H1 (cell line): ENCODE measurements around the gene PKD1L1. TPM values are rescaled to one million over a fixed set of nuclear protein-coding genes. Genes with fewer than 3 reads are reported as not detected.

ENCODE experiments used
- BRCA1 ChIP-seq: IDR thresholded peaks from 2 replicates; pipeline ENCODE4 v1.6.1; 2012; ENCODE audit warnings: low read depth, low read length, improper control_type of control experiment
- CBX8 ChIP-seq: fragments of 300-800, 300-1000 bp; sonication (generic); IDR thresholded peaks from 2 replicates; pipeline ENCODE4 v1.7.1; 2016; ENCODE audit warnings: low read depth, low read length, borderline replicate concordance
- HDAC6 ChIP-seq: IDR thresholded peaks from one replicate; pipeline ENCODE4 v1.7.1; 2012; ENCODE audit warnings: low read depth, mild to moderate bottlenecking, inconsistent platforms, low read length, moderate library complexity
- JUND ChIP-seq: IDR thresholded peaks from 2 replicates; pipeline ENCODE4 v1.6.1; 2011; ENCODE audit warnings: mild to moderate bottlenecking, improper control_type of control experiment, low read length
- KDM4A ChIP-seq: IDR thresholded peaks from one replicate; pipeline ENCODE4 v1.7.1; 2012; ENCODE audit warnings: low read depth, mild to moderate bottlenecking, moderate library complexity, low read length, inconsistent platforms; ENCODE audit not compliant: severe bottlenecking
- KDM5A ChIP-seq: fragments of 200-600 bp; IDR thresholded peaks from 2 replicates; pipeline ENCODE4 v1.7.1; 2012; ENCODE audit warnings: mild to moderate bottlenecking, low read length, inconsistent platforms, mixed read lengths
- RFX5 ChIP-seq: IDR thresholded peaks from 2 replicates; pipeline ENCODE4 v1.6.1; 2011; ENCODE audit warnings: low read depth, low read length, improper control_type of control experiment, borderline replicate concordance
- SRF ChIP-seq: IDR thresholded peaks from 2 replicates; pipeline ENCODE4 v1.6.1; 2011; ENCODE audit warnings: mild to moderate bottlenecking, low read depth, low read length, moderate library complexity
- SUZ12 ChIP-seq: fragments of 200-600 bp; sonication (generic); IDR thresholded peaks from 2 replicates; pipeline ENCODE4 v1.6.1; 2012; ENCODE audit warnings: mild to moderate bottlenecking, inconsistent platforms, low read length, moderate library complexity, mixed read lengths
- TCF12 ChIP-seq: IDR thresholded peaks from 2 replicates; pipeline ENCODE4 v1.6.1; 2011; ENCODE audit warnings: low read depth, mild to moderate bottlenecking, low read length
- polyA plus RNA-seq, 7 experiments: library from polyadenylated mRNA; depleted of rRNA in 3 of 7; stranded (reverse) in 5 of 7; unstranded in 2 of 7; fragments of >200 nt in 5 of 7; fragments of 200-250 nt in 2 of 7; gene quantifications; 1 replicate in 5 of 7; 2 replicates in 1 of 7; 4 replicates in 1 of 7; pipeline versions ENCODE4 v1.2.1 to v1.2.3, GENCODE V29; 2011 to 2013; ENCODE audit warnings: missing spikeins in 2 of 7, mixed read lengths in 2 of 7
- total RNA-seq: library from RNA; stranded (reverse); fragmentation: NEBNext Ultra II Directional; extraction: Animal tissue kit (Norgen Biotek cat#: 25700); gene quantifications from 2 replicates; pipeline ENCODE4 v1.2.1, GENCODE V29; 2021
- TF ChIP-seq, protein P1 (sequence below): fragments of 300-600 bp; sonication (generic); IDR thresholded peaks from 2 replicates; pipeline ENCODE4 v1.7.1; 2012; ENCODE audit warnings: low read length, moderate library complexity, mild to moderate bottlenecking, inconsistent platforms; ENCODE audit not compliant: insufficient replicate concordance
- TF ChIP-seq, protein P2 (sequence below): IDR thresholded peaks from 2 replicates; pipeline ENCODE4 v1.6.1; 2011; ENCODE audit warnings: low read length, improper control_type of control experiment

The PKD1L1 gene
- total and polyA plus RNA-seq, 2 of the 8 experiments (the other 6 are each of a cell fraction or from before 2014, with no cell fraction given): 0.22 to 0.35 TPM

DNA sequence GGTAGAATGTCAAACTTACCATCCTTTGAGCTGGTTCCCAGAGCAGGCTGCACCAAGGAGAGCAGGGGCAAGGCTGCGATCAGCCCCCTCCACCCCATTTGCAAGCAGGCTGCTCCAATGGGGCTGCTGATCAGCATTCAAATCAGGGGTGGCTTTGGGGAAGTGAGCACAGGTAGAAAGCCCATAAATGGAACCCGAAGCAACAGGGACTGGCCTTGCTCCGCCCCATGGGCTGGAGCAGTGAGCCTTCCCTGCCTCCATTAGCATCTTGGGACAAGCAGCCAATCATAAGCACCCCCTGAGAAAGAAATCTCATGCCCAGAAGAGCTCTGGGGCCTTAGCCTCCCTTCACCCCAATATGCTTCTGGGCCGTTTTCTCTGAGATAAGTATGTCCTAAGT is 4.0 kb upstream of the PKD1L1 start (continued):
- TF ChIP-seq, protein P1, sequence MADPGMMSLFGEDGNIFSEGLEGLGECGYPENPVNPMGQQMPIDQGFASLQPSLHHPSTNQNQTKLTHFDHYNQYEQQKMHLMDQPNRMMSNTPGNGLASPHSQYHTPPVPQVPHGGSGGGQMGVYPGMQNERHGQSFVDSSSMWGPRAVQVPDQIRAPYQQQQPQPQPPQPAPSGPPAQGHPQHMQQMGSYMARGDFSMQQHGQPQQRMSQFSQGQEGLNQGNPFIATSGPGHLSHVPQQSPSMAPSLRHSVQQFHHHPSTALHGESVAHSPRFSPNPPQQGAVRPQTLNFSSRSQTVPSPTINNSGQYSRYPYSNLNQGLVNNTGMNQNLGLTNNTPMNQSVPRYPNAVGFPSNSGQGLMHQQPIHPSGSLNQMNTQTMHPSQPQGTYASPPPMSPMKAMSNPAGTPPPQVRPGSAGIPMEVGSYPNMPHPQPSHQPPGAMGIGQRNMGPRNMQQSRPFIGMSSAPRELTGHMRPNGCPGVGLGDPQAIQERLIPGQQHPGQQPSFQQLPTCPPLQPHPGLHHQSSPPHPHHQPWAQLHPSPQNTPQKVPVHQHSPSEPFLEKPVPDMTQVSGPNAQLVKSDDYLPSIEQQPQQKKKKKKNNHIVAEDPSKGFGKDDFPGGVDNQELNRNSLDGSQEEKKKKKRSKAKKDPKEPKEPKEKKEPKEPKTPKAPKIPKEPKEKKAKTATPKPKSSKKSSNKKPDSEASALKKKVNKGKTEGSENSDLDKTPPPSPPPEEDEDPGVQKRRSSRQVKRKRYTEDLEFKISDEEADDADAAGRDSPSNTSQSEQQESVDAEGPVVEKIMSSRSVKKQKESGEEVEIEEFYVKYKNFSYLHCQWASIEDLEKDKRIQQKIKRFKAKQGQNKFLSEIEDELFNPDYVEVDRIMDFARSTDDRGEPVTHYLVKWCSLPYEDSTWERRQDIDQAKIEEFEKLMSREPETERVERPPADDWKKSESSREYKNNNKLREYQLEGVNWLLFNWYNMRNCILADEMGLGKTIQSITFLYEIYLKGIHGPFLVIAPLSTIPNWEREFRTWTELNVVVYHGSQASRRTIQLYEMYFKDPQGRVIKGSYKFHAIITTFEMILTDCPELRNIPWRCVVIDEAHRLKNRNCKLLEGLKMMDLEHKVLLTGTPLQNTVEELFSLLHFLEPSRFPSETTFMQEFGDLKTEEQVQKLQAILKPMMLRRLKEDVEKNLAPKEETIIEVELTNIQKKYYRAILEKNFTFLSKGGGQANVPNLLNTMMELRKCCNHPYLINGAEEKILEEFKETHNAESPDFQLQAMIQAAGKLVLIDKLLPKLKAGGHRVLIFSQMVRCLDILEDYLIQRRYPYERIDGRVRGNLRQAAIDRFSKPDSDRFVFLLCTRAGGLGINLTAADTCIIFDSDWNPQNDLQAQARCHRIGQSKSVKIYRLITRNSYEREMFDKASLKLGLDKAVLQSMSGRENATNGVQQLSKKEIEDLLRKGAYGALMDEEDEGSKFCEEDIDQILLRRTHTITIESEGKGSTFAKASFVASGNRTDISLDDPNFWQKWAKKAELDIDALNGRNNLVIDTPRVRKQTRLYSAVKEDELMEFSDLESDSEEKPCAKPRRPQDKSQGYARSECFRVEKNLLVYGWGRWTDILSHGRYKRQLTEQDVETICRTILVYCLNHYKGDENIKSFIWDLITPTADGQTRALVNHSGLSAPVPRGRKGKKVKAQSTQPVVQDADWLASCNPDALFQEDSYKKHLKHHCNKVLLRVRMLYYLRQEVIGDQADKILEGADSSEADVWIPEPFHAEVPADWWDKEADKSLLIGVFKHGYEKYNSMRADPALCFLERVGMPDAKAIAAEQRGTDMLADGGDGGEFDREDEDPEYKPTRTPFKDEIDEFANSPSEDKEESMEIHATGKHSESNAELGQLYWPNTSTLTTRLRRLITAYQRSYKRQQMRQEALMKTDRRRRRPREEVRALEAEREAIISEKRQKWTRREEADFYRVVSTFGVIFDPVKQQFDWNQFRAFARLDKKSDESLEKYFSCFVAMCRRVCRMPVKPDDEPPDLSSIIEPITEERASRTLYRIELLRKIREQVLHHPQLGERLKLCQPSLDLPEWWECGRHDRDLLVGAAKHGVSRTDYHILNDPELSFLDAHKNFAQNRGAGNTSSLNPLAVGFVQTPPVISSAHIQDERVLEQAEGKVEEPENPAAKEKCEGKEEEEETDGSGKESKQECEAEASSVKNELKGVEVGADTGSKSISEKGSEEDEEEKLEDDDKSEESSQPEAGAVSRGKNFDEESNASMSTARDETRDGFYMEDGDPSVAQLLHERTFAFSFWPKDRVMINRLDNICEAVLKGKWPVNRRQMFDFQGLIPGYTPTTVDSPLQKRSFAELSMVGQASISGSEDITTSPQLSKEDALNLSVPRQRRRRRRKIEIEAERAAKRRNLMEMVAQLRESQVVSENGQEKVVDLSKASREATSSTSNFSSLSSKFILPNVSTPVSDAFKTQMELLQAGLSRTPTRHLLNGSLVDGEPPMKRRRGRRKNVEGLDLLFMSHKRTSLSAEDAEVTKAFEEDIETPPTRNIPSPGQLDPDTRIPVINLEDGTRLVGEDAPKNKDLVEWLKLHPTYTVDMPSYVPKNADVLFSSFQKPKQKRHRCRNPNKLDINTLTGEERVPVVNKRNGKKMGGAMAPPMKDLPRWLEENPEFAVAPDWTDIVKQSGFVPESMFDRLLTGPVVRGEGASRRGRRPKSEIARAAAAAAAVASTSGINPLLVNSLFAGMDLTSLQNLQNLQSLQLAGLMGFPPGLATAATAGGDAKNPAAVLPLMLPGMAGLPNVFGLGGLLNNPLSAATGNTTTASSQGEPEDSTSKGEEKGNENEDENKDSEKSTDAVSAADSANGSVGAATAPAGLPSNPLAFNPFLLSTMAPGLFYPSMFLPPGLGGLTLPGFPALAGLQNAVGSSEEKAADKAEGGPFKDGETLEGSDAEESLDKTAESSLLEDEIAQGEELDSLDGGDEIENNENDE: no peak
- no peak for TF ChIP-seq SUZ12
- no peak for TF ChIP-seq BRCA1
- no peak for TF ChIP-seq RFX5
- TF ChIP-seq SRF: no peak
- TF ChIP-seq HDAC6: no peak
- no peak for TF ChIP-seq KDM4A
- TF ChIP-seq, protein P2, sequence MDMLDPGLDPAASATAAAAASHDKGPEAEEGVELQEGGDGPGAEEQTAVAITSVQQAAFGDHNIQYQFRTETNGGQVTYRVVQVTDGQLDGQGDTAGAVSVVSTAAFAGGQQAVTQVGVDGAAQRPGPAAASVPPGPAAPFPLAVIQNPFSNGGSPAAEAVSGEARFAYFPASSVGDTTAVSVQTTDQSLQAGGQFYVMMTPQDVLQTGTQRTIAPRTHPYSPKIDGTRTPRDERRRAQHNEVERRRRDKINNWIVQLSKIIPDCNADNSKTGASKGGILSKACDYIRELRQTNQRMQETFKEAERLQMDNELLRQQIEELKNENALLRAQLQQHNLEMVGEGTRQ: no peak
- no peak for TF ChIP-seq JUND
- TF ChIP-seq CBX8: no peak
- no peak for TF ChIP-seq KDM5A
- TF ChIP-seq TCF12: no peak
